H9 (cell line): ENCODE measurements around the gene NRP2. TPM values are rescaled to one million over a fixed set of nuclear protein-coding genes. Genes with fewer than 3 reads are reported as not detected.

Source experiments
- DNase-seq: peaks from one replicate; pipeline ENCODE4 v3.0.0-alpha.2; 2017
- H2AFZ ChIP-seq: one replicate; pipeline ENCODE4 v1.6.1; 2013; ENCODE audit warnings: mild to moderate bottlenecking, low read length, control low read depth, moderate library complexity
- H2AK5ac ChIP-seq: 2 replicates; pipeline ENCODE4 v1.6.1; 2013; ENCODE audit warnings: low read length, control low read depth, mixed read lengths; ENCODE audit not compliant: insufficient read length
- H2BK120ac ChIP-seq: one replicate; pipeline ENCODE4 v1.6.1; 2013; ENCODE audit warnings: low read depth, mild to moderate bottlenecking, low read length, control low read depth, inconsistent platforms; ENCODE audit not compliant: poor library complexity, severe bottlenecking
- H2BK12ac ChIP-seq: 2 replicates; pipeline ENCODE4 v1.6.1; 2013; ENCODE audit warnings: low read length, control low read depth, mixed read lengths, low read depth; ENCODE audit not compliant: insufficient read length
- H2BK15ac ChIP-seq: 2 replicates; pipeline ENCODE4 v1.6.1; 2013; ENCODE audit warnings: low read depth, low read length, control low read depth
- H2BK20ac ChIP-seq: one replicate; pipeline ENCODE4 v1.6.1; 2013; ENCODE audit warnings: low read depth, mild to moderate bottlenecking, low read length, control low read depth, inconsistent platforms; ENCODE audit not compliant: poor library complexity, severe bottlenecking
- H2BK5ac ChIP-seq: 2 replicates; pipeline ENCODE4 v1.6.1; 2013; ENCODE audit warnings: low read length, control low read depth, mixed read lengths; ENCODE audit not compliant: insufficient read length
- H3K14ac ChIP-seq: 2 replicates; pipeline ENCODE4 v1.6.1; 2013; ENCODE audit warnings: low read length, control low read depth; ENCODE audit not compliant: insufficient read depth
- H3K18ac ChIP-seq: 2 replicates; pipeline ENCODE4 v1.6.1; 2013; ENCODE audit warnings: low read depth, mild to moderate bottlenecking, mixed read lengths, low read length, control low read depth; ENCODE audit not compliant: insufficient read length
- H3K23ac ChIP-seq: 2 replicates; pipeline ENCODE4 v1.6.1; 2013; ENCODE audit warnings: low read length, control low read depth, mixed read lengths, low read depth; ENCODE audit not compliant: insufficient read length
- H3K23me2 ChIP-seq: 2 replicates; pipeline ENCODE4 v1.6.1; 2013; ENCODE audit warnings: low read depth, mild to moderate bottlenecking, mixed read lengths, low read length, control low read depth; ENCODE audit not compliant: insufficient read length, poor library complexity, severe bottlenecking
- H3K27ac ChIP-seq: 2 replicates; pipeline ENCODE4 v1.5.1; 2013; ENCODE audit warnings: low read length, control low read depth, mixed read lengths, low read depth; ENCODE audit not compliant: insufficient read length
- H3K27me3 ChIP-seq: 2 replicates; pipeline ENCODE4 v1.6.1; 2013; ENCODE audit warnings: low read length, control low read depth, inconsistent platforms; ENCODE audit not compliant: insufficient read depth
- H3K4ac ChIP-seq: 2 replicates; pipeline ENCODE4 v1.6.1; 2013; ENCODE audit warnings: low read depth, mild to moderate bottlenecking, control low read depth, inconsistent platforms, low read length, moderate library complexity
- H3K4me1 ChIP-seq: 2 replicates; pipeline ENCODE4 v1.6.1; 2013; ENCODE audit warnings: low read length, control low read depth, inconsistent platforms; ENCODE audit not compliant: insufficient read depth
- H3K4me2 ChIP-seq: 2 replicates; pipeline ENCODE4 v1.6.1; 2013; ENCODE audit warnings: low read length, control low read depth, mixed read lengths; ENCODE audit not compliant: insufficient read length, insufficient read depth
- H3K56ac ChIP-seq: 2 replicates; pipeline ENCODE4 v1.6.1; 2013; ENCODE audit warnings: low read depth, mild to moderate bottlenecking, mixed read lengths, low read length, control low read depth; ENCODE audit not compliant: insufficient read length
- H3K79me1 ChIP-seq: 2 replicates; pipeline ENCODE4 v1.6.1; 2013; ENCODE audit warnings: low read depth, mild to moderate bottlenecking, moderate library complexity, low read length, control low read depth, inconsistent platforms; ENCODE audit not compliant: insufficient read depth, poor library complexity, severe bottlenecking
- H3K79me2 ChIP-seq: 2 replicates; pipeline ENCODE4 v1.6.1; 2013; ENCODE audit warnings: low read length, control low read depth, inconsistent platforms; ENCODE audit not compliant: insufficient read depth
- H3K9ac ChIP-seq: 2 replicates; pipeline ENCODE4 v1.6.1; 2013; ENCODE audit warnings: low read length, control low read depth, mixed read lengths; ENCODE audit not compliant: insufficient read length; ENCODE audit errors: extremely low read depth
- H3K9me3 ChIP-seq: one replicate; pipeline ENCODE4 v1.6.1; 2013; ENCODE audit warnings: low read depth, low read length, inconsistent platforms; ENCODE audit not compliant: control insufficient read depth
- H3T11ph ChIP-seq: one replicate; pipeline ENCODE4 v1.6.1; 2013; ENCODE audit warnings: mild to moderate bottlenecking, low read length, control low read depth, inconsistent platforms
- H4K20me1 ChIP-seq: one replicate; pipeline ENCODE4 v1.6.1; 2013; ENCODE audit not compliant: control insufficient read depth, insufficient read length, insufficient read depth
- H4K5ac ChIP-seq: 2 replicates; pipeline ENCODE4 v1.6.1; 2013; ENCODE audit warnings: low read depth, mild to moderate bottlenecking, mixed read lengths, low read length, control low read depth; ENCODE audit not compliant: insufficient read length
- H4K8ac ChIP-seq: replicated peaks from 2 replicates; pipeline ENCODE4 v1.6.1; 2013; ENCODE audit warnings: low read length, control low read depth, mixed read lengths, low read depth; ENCODE audit not compliant: insufficient read length
- H4K91ac ChIP-seq: 2 replicates; pipeline ENCODE4 v1.6.1; 2013; ENCODE audit warnings: low read depth, mild to moderate bottlenecking, moderate library complexity, mixed read lengths, low read length, control low read depth; ENCODE audit not compliant: insufficient read length
- H3K27ac Mint-ChIP-seq, 3 experiments: 2 replicates in 2 of 3; 3 replicates in 1 of 3; pipeline ENCODE4 v1.8.0; 2020 to 2021; ENCODE audit warnings: mixed read lengths in 3 of 3, mild to moderate bottlenecking in 1 of 3, moderate library complexity in 1 of 3
- H3K27me3 Mint-ChIP-seq: 2 replicates; pipeline ENCODE4 v1.8.0; 2021; ENCODE audit warnings: low read depth, mild to moderate bottlenecking, moderate library complexity, mixed read lengths
- H3K36me3 Mint-ChIP-seq, 3 experiments: 2 replicates in 2 of 3; 3 replicates in 1 of 3; pipeline ENCODE4 v1.8.0; 2020 to 2021; ENCODE audit warnings: low read depth in 3 of 3, mixed read lengths in 3 of 3; ENCODE audit not compliant: insufficient read depth in 1 of 3
- H3K4me1 Mint-ChIP-seq, 2 experiments: 2 replicates each; pipeline ENCODE4 v1.8.0; 2020; ENCODE audit warnings: mixed read lengths in 2 of 2
- H3K4me3 Mint-ChIP-seq, 2 experiments: 2 replicates in 1 of 2; 3 replicates in 1 of 2; pipeline ENCODE4 v1.8.0; 2020 to 2021; ENCODE audit warnings: mild to moderate bottlenecking in 2 of 2, mixed read lengths in 2 of 2, moderate library complexity in 1 of 2
- H3K9me3 Mint-ChIP-seq, 2 experiments: 2 replicates in 1 of 2; 3 replicates in 1 of 2; pipeline ENCODE4 v1.8.0; 2020; ENCODE audit warnings: mild to moderate bottlenecking in 2 of 2, mixed read lengths in 2 of 2, moderate library complexity in 1 of 2
- CTCF ChIP-seq: fragments of 200-600 bp; sonication (generic); conservative IDR thresholded peaks from 3 replicates; pipeline ENCODE4 v1.8.0; 2021; ENCODE audit warnings: antibody characterized with exemption, mild to moderate bottlenecking
- WGBS: extraction: QIAGEN DNeasy Blood & Tissue Kit; methylation state at CpG from one replicate; pipeline ENCODE4 v1.1.7; 2013; ENCODE audit warnings: missing lambda C conversion rate, low lambda C conversion rate, mixed read lengths; ENCODE audit not compliant: insufficient read length; ENCODE audit errors: extremely low coverage; 5-methylcytosine and 5-hydroxymethylcytosine counted together
- total RNA-seq: library from RNA; stranded (reverse); gene quantifications from 2 replicates; pipeline ENCODE4 v1.2.1, GENCODE V29; 2021

Gene NRP2
- total RNA-seq, 1 experiment from 2014 or later, result 19.7 TPM

GRCh38 chr2:205733648-205734047, 51.3 kb downstream of the NRP2 start:
- Histone ChIP-seq H2BK20ac (no peak overlapping the region), H3T11ph (no peak overlapping the region), H2BK12ac (no peak overlapping the region), H3K79me2 (no peaks in the 10 kb centered on the region), H3K18ac (no peak overlapping the region), H4K5ac (no peak overlapping the region), H4K8ac (no peak overlapping the region), H3K9ac (no peak overlapping the region), H3K23ac (no peak overlapping the region), H3K14ac (no peak overlapping the region; the same call in 1 of the 2 replicates), H3K79me1 (no peaks in the 10 kb centered on the region), H4K20me1 (no peaks in the 10 kb centered on the region), H3K4ac (no peak overlapping the region), H3K27me3 (no peaks in the 10 kb centered on the region), H4K91ac (no peak overlapping the region), H2AK5ac (no peak overlapping the region), H2BK15ac (no peak overlapping the region), H3K23me2 (no peaks in the 10 kb centered on the region), H2AFZ (no peak overlapping the region), H3K4me1 (peaks cover 7% of the 10 kb centered on the region; the same call in 1 of the 2 replicates), H3K4me2 (no peak overlapping the region), H2BK120ac (no peak overlapping the region), H3K56ac (no peak overlapping the region), H3K9me3 (no peaks in the 10 kb centered on the region), H2BK5ac (no peak overlapping the region), H3K27ac (no peak overlapping the region)
- peaks cover 2% of the 10 kb centered on the region; the same call in 1 of the 2 replicates for H3K27me3 Mint-ChIP-seq
- WGBS, result no CpG with 5 or more reads among the region's 14 CpGs
- H3K36me3 Mint-ChIP-seq, result peaks cover 7 to 19% (median 8%) of the 10 kb centered on the region in 3 experiments; a peak in 6 of 7 replicates
- peak; percentile 56 for DNase-seq
- H3K27ac Mint-ChIP-seq, result peak overlapping the region in 2 of 3 experiments; percentile 92 to 95; a peak in 6 of 7 replicates
- no peak for TF ChIP-seq CTCF
- H3K4me3 Mint-ChIP-seq, result peak overlapping the region in 1 of 2 experiments; percentile 27; a peak in 1 of 5 replicates
- no peaks in the 10 kb centered on the region for H3K9me3 Mint-ChIP-seq
- H3K4me1 Mint-ChIP-seq, result peaks cover 60 to 68% of the 10 kb centered on the region in 2 experiments
